HG03139 (cell line): ENCODE data around the gene WDPCP.
"Not testable (repeated sequence)": the region's sequence is repeated elsewhere in the genome, so short reads cannot be mapped to it uniquely, and the experiment has no call there.

Source experiments
- ATAC-seq: cut with Tn5 transposase; IDR thresholded peaks from one replicate; pipeline ENCODE4 v1.9.1; 2021; ENCODE audit not compliant: unreplicated experiment

Gene WDPCP

DNA sequence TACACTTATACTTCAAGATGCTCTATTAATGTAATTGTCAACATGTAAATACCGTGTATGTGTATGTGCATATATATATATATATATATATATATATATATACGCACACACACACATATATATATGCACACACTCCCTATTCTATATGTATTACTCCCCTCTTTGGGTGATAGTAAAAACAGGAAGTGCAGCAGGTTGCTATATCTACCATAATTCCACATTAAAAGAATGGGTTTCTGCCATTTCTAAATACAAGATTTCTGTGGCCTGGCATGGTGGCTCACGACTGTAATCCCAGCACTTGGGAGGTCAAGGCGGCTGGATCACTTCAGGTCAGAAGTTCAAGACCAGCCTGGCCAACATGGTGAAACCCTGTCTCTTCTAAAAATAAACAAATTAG is 460.7 kb downstream of the WDPCP start:
- ATAC-seq: no peak

DNA sequence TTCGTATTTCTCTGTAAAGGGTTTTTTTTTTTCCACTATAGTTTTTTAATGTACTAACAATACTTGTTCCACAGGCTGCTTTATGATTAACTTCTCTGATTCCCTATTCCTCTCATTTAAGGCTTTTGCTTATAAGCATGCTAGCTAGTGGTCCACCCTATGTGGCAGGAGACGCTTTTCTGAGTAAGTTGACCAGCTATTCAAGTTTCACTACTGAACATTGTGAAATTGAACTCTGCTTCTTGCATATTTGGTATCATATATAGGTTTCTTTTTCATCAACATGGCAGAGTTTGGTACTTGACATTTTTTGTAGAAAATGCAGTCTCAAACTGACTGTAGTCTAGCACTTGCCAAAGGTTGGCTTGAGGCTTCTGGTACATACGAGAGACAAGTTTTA is 463.4 kb downstream of the WDPCP start:
- peak; percentile 81 for ATAC-seq

DNA sequence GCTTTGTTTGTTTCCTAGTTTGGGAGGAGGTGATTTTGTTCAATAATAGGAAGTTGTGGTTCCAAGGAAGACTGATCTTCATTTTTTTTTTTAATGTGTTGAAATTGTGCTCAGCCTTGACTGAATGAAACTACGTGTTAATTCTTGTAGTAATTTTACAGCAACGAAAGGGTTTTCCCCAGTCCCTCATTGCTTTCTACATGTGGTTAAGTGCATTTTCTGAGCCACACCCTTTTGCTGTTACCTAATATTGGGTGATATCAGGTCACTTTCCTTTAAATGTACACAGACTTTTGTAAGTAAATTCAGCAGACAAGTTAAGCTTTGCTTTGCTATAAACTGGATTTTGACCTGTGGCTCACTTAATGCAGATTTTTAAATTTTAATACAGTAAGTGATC is 464.1 kb downstream of the WDPCP start:
- ATAC-seq: no peak

DNA sequence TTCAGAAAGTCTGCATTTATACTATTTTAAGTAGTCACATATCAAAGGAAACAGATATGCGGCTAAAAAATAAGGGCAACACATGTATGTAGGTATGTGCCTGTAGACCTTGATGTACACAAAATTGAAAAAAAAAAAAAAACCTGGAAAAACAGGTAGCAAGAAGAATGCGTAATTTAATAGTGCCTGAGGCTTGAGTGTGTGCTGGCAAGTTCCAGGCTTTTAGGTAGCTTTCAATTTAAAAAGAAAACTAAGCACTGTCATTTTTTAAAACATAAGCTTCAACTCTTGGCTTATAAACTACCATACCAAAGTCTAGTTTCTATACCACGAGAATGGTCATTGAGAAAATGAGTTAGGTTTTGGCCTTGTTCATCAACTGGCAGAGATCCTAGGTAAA is 465.4 kb downstream of the WDPCP start:
- no peak for ATAC-seq

DNA sequence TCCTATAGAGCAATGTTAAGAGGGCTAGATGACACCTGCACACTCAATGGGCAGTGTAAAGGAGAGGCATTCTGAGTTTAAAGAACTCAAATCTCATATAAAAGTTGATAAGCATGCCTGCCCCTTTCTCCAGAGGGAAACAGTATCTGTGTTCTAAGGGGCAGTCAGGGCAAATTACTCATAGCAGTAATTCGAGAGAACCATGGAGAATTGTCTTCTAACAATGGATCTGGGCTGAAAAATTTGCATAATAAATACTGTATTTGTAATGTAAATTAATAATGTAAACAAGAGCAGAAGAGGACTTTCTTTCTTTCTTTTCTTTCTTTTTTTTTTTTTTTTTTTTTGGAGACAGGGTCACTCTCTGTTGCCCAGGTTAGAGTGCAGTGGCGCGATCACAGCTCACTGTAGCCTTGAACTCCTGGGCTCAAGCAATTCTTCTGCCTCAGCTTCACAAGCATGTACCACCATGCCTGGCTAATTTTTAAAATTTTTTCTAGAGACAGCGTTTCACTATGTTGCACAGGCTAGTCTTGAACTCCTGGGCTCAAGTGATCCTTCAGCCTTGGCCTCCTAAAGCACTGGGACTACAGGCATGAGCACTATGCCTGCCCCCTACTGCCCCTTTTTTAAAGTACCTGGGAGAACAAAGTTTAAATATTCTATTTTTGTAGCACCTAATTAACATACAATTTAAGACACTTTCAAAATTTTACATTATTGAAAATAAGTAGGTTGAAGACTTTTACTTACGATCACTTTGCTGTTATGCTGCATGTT is 467.0 kb downstream of the WDPCP start:
- ATAC-seq: no peak

DNA sequence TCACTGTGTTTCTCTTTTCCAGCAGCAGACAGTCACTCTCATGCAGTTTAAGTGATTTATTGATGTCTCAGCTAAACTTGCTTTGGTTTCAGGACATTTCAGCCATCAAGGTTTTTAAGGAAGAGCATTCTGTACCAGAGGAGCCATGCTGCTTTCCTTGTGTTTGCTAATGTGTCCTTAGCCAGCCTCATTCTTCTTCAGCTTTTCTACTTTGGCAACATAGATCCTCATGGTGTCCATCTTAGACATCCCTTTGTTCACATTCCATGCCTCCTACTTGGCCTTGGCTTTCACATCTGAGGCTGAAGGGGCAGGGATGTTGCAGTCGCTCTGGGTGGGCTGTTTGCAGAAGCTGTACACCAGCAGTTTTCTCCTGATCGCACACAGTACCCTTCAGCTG is 469.5 kb downstream of the WDPCP start:
- no peak for ATAC-seq

DNA sequence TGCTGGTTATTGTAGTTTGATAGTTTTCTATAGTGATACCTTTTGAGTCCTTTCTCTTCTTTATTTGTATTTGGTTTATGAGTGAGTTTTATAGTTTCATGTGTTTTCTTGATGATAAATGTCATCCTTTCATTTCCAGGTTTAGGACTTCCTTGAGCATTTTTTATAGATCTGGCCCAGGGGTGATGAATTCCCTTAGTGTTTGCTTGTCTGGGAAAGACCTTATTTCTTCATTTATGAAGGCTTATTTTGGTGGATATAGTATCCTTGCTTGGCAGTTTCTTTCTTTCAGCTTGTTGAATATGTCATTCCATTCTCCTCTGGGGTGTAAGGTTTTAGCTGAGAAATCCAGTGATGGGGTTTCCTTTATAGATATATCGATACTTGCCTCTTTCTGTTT is 483.8 kb downstream of the WDPCP start:
- no peak for ATAC-seq

DNA sequence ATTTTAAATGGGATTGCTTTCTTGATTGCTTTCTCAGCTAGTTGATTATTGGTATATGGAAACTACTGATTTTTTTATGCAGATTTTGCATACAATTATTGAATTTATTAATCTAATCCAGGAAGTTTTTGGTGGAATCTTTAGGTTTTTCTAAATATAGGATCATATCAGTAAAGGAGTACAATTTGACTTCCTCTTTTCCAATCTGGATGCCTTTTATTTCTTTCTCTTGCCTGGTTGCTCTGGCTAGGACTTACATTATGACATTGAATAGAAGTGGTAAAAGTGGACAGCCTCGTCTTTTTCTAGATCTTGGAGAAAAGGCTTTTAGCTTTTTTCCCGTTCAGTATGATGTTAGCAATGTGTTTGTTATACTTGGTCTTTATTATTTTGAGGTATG is 486.3 kb downstream of the WDPCP start:
- no peak for ATAC-seq

DNA sequence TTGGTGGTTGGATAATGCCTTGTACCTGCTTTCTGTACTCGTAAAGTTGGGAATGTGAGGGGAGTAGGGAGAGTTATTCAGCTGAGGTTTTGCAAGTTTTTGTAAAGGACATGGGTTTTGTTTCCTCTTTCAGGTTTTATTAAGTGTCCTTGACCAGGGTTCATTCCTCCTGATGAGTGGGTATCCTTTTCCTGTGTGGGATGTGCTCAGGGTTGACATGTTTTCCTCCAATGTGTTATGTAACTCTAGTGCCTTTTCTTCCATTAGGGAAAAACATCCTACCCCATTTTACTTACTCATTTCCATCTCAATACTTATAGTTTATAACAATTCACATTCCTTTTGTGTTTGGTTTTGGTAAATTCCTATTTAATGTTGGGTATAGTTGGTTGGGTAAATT is 489.2 kb downstream of the WDPCP start:
- no peak for ATAC-seq

DNA sequence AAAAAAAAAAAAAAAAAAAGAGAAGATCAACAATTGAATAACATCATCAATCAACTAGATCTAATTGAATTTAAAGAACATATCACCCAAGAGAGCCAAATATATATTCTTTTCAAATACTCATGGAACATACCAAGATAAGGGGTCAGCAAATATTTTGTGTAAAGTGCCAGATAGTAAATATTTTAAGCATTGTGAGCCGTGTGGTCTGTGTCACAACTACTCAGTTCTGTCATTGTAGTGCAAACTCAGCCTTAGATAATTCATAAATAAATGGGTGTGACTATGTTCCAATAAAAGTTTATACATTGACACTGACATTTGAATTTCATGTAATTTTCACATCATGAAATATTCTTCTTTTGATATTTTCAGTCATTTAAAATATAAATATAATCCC is 491.8 kb downstream of the WDPCP start:
- ATAC-seq: no peak

DNA sequence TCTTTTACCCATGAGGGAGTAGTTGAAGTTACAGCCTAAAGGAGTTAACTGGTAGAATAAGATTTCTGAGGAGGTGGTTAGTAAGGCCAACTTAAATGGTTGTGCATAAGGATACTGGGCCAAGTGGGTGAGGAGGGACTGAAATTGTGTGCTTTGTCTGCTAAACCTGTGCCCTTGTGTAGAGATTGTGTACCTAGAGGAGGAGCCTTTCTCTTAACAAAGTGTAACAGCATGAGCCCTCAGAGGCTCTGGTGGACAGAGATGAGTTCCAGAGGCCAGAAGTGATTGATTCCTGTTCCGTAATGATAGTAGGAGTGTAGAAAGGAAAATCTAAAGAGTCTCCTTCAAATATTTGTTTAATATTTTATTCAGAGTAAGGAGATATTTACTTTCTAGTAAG is 494.8 kb downstream of the WDPCP start:
- no peak for ATAC-seq

DNA sequence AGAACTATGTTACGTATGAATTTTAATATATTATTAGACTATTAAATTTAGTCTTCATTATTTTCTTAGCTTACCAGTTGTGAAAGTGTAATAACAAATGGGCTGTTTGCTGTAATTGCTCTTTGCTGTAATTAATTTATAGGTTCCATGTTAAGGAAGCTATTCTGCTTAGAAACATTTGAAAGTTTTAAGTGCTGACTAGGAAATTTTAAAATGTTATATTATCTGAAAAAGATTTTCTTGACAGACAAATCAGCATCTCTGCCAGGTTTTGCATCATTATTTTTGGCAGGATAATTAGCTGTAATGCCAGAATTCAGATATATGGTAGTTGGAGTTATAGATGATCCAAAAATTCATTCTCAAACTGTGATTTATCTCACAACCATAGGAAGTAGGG is 495.4 kb downstream of the WDPCP start:
- no peak for ATAC-seq

DNA sequence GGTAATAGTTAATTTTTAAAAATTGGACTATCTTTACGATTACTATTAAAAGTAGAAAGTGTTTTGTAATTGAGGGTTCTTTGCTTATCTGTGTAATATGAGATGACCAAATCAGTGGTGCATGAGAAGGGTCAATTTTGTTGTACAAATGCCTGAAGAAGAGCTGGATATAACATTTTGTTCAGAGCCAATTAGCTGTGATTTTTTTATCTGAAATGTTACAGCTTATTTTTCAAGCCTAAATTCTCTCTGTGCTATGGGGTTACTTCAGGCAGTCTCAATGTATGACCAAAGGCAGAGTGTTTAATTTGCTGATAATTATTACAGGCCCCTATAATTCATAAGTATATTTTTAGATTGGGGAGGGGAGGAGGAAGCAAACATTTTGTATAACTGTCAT is 495.9 kb downstream of the WDPCP start:
- ATAC-seq: no peak

DNA sequence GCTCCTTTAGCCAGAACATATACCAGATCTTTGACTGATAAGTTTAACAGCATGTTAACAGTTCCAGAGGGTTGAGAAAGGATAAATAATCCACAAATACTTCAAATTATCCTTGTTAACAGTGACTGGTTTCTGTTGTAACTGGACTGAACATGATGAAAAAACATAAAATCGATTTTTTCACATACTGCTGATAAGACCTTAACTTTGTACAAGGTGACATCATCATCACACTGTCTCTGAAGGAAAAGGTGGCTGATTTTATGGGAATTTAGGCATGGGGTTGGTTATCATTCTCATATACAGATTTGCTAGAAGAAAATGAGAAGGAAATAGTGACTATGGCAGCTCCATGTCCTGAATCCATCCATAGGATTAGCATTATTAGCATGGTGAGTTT is 501.6 kb downstream of the WDPCP start:
- ATAC-seq: no peak

DNA sequence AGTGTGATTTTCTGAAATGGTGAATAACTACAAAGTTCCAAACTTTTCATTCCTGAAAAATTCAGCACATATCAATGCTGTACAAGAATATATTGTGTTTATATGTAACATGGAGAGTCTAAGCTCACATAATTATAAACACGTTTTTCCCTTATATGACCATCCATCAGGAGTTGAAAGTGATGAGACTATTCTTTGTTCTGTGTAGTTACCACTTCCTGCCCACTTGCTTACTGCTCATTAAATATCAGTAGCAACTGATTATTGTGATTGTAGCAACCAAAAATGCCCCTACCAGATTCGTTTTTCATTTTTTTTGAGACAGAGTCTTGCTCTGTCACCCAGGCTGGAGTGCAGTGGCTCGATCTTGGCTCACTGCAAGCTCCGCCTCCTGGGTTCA is 506.9 kb downstream of the WDPCP start:
- no peak for ATAC-seq

DNA sequence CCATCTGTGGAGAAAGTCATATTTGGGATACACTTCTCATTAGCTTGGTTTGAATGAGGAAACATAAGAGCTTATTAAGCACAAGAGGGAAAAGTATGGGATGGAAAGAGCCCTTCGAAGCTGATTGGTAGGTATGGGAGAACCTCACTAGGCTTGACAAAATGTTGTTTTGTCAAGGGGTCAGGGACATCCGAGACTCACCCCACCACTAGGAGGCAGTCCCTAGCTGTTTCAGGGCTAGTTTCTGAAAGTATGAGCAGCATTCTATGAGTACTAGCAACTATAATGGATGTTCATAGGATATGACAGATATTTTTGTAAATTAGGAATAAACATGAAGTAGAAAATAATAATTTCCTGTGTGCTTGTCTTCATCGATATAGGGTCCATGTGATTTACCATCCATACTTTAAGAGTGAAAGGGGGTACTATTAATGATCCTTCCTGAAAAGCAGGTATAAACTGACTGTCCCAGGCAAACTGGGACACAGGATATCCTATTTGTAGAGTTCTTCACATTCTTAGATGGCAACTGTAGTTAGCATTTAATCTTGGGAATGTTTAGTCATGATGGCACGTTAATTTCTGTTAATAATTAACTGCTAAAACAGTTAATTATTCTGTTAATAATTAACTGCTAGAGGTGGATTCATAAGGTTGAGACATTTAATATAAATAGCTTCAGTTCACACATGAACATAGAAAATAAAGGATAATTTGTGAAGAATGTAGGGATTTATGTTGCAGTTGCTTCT is 509.2 kb downstream of the WDPCP start:
- ATAC-seq: no peak

DNA sequence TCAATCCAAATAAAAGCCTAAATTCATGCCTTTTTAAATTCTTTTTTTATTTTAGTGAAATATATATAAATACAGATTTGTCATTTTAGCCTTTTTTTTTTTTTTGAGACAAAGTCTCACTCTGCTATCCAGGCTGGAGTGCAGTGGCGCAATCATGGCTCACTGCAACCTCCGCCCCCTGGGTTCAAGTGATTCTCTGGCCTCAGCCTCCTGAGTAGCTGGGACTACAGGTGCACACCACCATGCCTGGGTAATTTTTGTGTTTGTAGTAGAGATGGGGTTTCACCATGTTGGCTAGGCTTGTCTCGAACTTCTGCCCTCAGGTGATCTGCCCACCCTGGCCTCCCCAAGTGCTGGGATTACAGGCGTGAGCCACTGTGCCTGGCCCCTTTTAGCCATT is 513.9 kb downstream of the WDPCP start:
- not testable (repeated sequence) for ATAC-seq

DNA sequence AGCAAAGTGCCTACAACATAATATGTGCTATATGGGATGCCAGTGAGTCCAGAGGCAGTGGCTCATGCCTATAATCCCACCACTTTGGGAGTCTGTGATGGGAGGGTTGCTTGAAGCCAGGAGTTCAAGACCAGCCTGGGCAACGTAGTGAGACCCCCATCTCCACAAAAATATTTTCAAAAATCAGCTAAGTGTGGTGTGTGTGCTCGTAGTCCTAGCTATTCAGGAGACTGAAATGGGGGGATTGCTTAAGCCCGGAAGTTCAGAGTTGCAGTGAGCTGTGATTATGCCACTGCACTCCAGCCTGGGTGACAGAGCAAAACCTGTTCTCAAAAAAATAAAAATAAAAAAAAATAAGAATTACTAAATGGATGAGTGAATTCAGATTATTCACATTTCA is 514.3 kb downstream of the WDPCP start:
- ATAC-seq: no peak

DNA sequence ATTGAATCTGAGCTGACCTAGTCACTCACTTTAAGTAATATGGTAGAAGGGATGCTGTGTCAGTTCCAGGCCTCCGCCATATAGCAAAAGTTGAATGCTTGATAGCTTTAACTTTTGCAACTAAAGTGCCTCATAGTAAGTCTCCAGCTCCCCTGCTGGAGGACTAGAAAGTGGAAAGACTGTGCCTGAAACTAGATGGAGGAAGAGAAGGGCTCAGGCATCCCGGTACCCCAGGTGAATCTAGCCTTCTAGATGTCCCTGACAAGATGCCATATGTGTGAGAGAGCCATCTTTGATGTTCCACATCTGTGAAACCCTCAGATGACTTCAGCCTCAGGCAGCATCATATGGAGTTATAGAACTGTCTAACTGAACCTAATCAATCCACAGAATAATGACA is 516.6 kb downstream of the WDPCP start:
- no peak for ATAC-seq
